Measurements from ENCODE around the gene UNC5C. TPM values are rescaled to one million over a fixed set of nuclear protein-coding genes. Genes with fewer than 3 reads are reported as not detected.

Gene UNC5C
- total and polyA plus RNA-seq, 2 of the 8 experiments (the other 6 are each of a cell fraction or from before 2014, with no cell fraction given), result 0.30 to 1.3 TPM

- Histone ChIP-seq H4K5ac (ENCODE audit: insufficient read length, low read depth, low read length) (no peak overlapping the region), H2AFZ (ENCODE audit: low read length) (no peak overlapping the region), H4K8ac (ENCODE audit: extremely low read depth, insufficient read depth, low read length) (no peak overlapping the region), H2BK12ac (ENCODE audit: low read depth, low read length) (no peak overlapping the region), H3K4me3 (ENCODE audit: extremely low read depth in 1 of 4, insufficient read depth in 2 of 4, low read depth in 3 of 4, low read length in 4 of 4) (no peak overlapping the region), H3K56ac (replicated peaks; ENCODE audit: insufficient read length, low read depth, low read length) (no peak overlapping the region), H3K27me3 (replicated peaks in 1 of 4; ENCODE audit: control insufficient read depth in 3 of 4, extremely low read depth in 1 of 4, insufficient read depth in 3 of 4, low read length in 3 of 4) (no peaks in the 10 kb centered on the region), H3K23ac (ENCODE audit: insufficient read length) (no peak overlapping the region), H3K23me2 (ENCODE audit: low read depth, low read length) (no peaks in the 10 kb centered on the region), H4K91ac (replicated peaks; ENCODE audit: insufficient read length, low read length) (no peak overlapping the region), H3K4me2 (ENCODE audit: insufficient read depth in 1 of 2, low read depth in 2 of 2, low read length in 2 of 2) (no peak overlapping the region), H3K79me2 (ENCODE audit: control insufficient read depth in 1 of 2, insufficient read depth in 2 of 2, low read length in 2 of 2) (no peaks in the 10 kb centered on the region), H3K4ac (replicated peaks; ENCODE audit: insufficient read length, low read depth, low read length) (no peak overlapping the region), H2BK15ac (ENCODE audit: low read length) (no peak overlapping the region), H3K79me1 (ENCODE audit: low read depth, low read length) (no peaks in the 10 kb centered on the region), H2BK20ac (ENCODE audit: low read length) (no peak overlapping the region), H3K9me3 (ENCODE audit: insufficient read depth in 2 of 2, low read depth in 1 of 2, low read length in 1 of 2) (no peaks in the 10 kb centered on the region), H4K20me1 (replicated peaks in 1 of 2; ENCODE audit: control insufficient read depth in 1 of 2, insufficient read depth in 2 of 2, low read length in 2 of 2) (no peaks in the 10 kb centered on the region), H3K27ac (ENCODE audit: low read depth, low read length) (no peak overlapping the region), H3K14ac (ENCODE audit: insufficient read length) (no peak overlapping the region), H2BK5ac (ENCODE audit: low read depth, low read length) (no peak overlapping the region), H2AK5ac (ENCODE audit: low read depth, low read length) (no peak overlapping the region), H3K9ac (replicated peaks in 1 of 4; ENCODE audit: extremely low read depth in 1 of 4, low read depth in 3 of 4, low read length in 3 of 4) (no peak overlapping the region), H3K18ac (ENCODE audit: extremely low read depth, low read length) (no peak overlapping the region), H3K36me3 (ENCODE audit: control insufficient read depth in 2 of 4, insufficient read depth in 4 of 4, low read length in 3 of 4) (no peaks in the 10 kb centered on the region), H3K4me1 (replicated peaks in 1 of 4; ENCODE audit: control insufficient read depth in 3 of 4, insufficient read depth in 4 of 4, low read length in 3 of 4) (no peaks in the 10 kb centered on the region), H2BK120ac (replicated peaks; ENCODE audit: low read depth, low read length) (no peak overlapping the region)
- CTCF ChIA-PET (ENCODE audit: partially characterized antibody), result no interaction called here
- TF ChIP-seq SP2 (IDR thresholded peaks at IDR 0.05; ENCODE audit: low read length) (no peak), RNF2 (IDR thresholded peaks at IDR 0.05; ENCODE audit: borderline replicate concordance, low read depth, low read length, missing control alignments, poor library complexity, severe bottlenecking) (no peak), SP4 (IDR thresholded peaks at IDR 0.05; ENCODE audit: low read length) (no peak), CBX8 (IDR thresholded peaks at IDR 0.05; ENCODE audit: borderline replicate concordance, low read depth, low read length) (no peak), KDM4A (IDR thresholded peaks at IDR 0.05; ENCODE audit: low read depth, low read length, severe bottlenecking) (no peak), POLR2A (IDR thresholded peaks at IDR 0.05; ENCODE audit: control extremely low read depth in 1 of 2, low read depth in 2 of 2, low read length in 2 of 2) (no peak), NANOG (IDR thresholded peaks at IDR 0.05; ENCODE audit: insufficient read depth, low read depth, low read length, poor library complexity, severe bottlenecking) (no peak)
- POLR2A ChIA-PET (ENCODE audit: partially characterized antibody), result no interaction called here
- FAIRE-seq (no peak), DNase-seq (ENCODE audit: low read depth in 1 of 2, low spot score in 2 of 2) (no peak)
Measured at GRCh38 chr4:95409127-95409526, 139.6 kb downstream of the UNC5C start.
